Jurkat, Clone E6-1 (cell line): ENCODE measurements around the gene SLC45A3.
"Not testable (repeated sequence)": the region's sequence is repeated elsewhere in the genome, so short reads cannot be mapped to it uniquely, and the experiment has no call there.

Experiments
- DNase-seq: peaks from one replicate; pipeline ENCODE4 v3.0.0-alpha.2; 2011; ENCODE audit warnings: low read depth, low spot score
- H3K4me3 ChIP-seq: 2 replicates; pipeline ENCODE4 v1.5.1; 2011; ENCODE audit warnings: mild to moderate bottlenecking, low read length, control low read depth, moderate library complexity

Gene SLC45A3

DNA sequence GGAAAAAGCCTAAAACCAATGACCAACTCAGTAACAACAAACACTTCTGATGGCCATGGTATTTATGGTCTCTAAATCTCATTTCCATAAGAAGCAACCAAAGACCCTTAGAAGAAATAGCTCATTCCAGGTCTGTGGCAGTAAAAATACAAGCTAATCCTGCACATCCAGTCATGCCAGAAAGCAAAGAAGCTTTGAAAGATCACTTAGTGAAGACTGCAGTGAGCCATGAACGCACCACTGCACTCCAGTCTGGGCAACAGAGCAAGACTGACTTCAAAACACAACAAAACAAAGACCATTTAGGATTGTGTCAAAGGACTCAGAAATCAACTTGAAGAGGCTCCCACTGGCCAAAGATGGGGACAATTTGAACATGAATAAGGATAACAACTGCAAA, 30.1 kb downstream of the SLC45A3 start:
- no peak for DNase-seq
- no peak overlapping the region for H3K4me3 ChIP-seq

DNA sequence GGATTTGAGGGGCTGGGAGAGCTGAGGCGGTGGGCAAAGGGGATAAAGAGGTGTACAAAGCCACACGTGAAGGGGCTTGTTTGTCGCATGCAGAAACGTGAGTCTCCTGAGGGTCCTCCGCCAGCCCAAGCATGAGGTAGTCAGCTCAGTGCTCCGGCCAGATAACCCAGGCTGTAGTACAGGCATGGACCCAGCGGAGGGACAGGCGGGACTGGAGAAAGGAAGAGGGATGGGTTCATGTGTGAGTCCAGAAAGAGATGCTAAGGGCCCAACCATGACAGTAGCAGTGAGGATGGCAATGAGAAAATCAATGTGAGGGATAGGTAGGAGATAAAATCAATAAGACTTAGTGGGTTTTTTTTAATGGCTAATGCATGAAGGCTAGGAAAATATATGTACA, 34.8 kb downstream of the SLC45A3 start:
- H3K4me3 ChIP-seq, result no peak overlapping the region
- no peak for DNase-seq

DNA sequence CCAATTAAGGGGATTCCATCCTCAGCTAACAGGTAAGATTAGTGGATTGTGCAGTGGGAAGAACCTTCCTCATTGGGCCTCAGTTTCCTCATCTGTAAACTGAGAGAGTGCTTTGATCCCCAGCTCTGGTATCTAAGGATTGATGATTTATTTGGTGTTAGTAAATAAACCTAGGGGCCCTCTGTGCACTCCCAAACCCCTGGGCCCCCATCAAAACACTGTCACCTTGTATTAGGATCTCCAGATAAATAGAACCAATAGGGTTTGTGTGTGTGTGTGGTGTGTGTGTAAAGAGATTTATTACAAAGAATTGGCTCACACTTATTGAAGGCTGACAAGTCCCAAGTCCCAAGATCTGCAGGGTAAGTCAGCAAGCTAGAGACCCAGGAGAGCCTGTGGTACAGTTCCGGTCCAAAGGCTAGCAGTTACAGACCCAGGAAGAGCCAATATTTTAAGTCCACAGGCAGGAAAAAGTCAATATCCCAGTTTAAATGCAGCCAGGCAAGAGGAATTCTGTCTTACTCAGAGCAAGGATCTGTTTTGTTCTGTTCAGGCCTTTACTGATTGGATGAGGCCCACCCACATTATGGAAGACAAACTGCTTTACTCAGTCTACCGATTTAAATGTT, 37.5 kb downstream of the SLC45A3 start:
- no peak overlapping the region for H3K4me3 ChIP-seq
- DNase-seq, result no peak

GRCh38 chr1:205639567-205639966, 40.7 kb downstream of the SLC45A3 start:
- no peak for DNase-seq
- no peak overlapping the region for H3K4me3 ChIP-seq

DNA sequence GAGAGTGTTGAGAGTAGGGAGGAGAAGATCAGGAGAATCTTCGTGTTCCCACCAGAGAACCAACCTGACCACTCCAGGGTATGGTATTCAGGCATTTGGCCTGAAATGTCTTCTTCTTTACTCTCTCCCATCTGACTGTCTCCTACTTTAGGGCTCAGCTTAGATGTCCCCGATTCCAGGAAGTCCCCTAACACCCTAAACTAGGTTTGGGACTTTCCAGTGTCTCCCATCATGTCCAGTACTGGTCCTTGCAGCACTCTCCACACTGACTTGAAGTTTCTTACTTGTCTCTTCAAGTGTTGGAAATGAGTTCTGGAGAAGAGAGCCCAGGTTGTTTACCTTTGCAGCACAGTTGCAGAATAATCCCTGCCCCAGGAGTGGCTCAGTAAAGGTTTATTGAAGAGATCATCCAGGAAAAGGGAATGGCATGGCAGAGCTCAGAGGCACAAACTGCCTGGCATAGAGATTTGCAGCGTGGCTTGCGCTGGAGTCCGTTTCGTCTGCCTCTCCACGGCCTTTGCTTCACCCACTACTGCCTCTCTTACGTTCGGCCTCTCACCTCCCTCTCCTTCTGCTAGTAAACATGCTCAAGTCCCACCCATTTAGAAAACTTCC, 42.3 kb downstream of the SLC45A3 start:
- no peak overlapping the region for H3K4me3 ChIP-seq
- no peak for DNase-seq

- H3K4me3 ChIP-seq, result no peak overlapping the region
- DNase-seq, result no peak
Observed at GRCh38 chr1:205636732-205637131, 43.6 kb downstream of the SLC45A3 start.

DNA sequence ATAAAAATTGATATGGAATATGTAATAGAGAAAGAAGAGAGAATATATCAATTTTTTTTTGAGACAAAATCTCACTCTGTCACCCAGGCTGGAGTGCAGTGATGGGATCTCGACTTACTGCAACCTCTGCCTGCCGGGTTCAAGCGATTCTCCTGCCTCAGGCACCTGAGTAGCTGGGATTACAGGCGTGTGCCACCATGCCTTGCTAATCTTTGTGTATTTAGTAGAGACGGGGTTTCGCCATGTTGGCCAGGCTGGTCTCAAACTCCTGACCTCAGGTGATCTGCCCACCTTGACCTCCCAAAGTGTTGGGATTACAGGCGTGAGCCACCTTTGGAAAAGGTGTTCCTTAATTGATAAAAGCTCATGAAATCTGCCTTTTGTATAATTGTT, 44.2 kb downstream of the SLC45A3 start:
- not testable (repeated sequence) for DNase-seq, H3K4me3 ChIP-seq

GRCh38 chr1:205633421-205633976, 46.8 kb downstream of the SLC45A3 start:
- DNase-seq, result no peak
- H3K4me3 ChIP-seq, result no peak overlapping the region

GRCh38 chr1:205632669-205633169, 47.6 kb downstream of the SLC45A3 start:
- no peak for DNase-seq
- H3K4me3 ChIP-seq, result peak overlapping the region; percentile 77

- DNase-seq, result peak; percentile 97
- peak within 1 kb of the TSS; percentile 77 for H3K4me3 ChIP-seq
Observed at GRCh38 chr1:205631768-205632668, 48.3 kb downstream of the SLC45A3 start, which contains the start of gene ELK4. Gene ELK4, minus strand, starts transcription at chr1:205632011. Its CDS starts 8,129 bp downstream, at chr1:205623882.

DNA sequence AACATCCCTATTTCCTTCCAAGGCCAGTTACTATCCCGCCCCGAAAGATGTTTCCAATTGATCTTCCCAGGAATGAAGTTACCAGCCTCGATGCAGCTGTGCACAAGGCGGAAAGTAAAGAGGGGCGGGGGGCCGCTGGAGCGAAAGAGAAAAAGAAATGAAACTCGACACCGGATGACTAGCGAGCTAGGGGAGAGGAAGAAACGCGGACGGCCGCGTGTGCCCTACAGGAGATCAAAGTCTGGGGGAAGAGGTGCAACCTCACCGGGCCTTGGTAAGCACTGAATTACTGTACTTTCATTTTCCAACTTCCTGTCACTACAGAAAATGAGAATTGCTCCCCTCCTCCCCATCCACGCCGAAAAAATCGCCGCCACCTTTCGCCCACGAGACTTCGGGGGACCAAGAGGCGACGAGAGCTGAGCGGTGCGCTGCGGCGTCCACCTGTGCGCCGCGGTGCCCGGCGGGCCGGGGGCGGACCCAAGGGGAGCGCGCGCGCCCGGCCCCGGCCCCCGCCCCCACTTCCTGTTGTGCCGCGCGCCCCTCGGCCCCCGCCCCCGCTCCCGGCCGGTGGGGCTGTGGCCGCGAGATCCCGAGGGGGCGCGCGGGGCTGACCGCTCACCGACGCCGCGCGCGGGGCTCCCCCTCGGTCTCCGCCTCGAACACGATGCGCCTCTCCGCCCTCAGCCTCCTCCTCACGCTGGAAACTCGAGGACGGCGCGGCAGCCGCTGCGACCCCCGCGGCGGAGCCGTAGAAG, 49.1 kb downstream of the SLC45A3 start:
- peak; percentile 91 for DNase-seq
- peak overlapping the region; percentile 77 for H3K4me3 ChIP-seq

- no peak for DNase-seq
- H3K4me3 ChIP-seq, result peak overlapping the region; percentile 77
Observed at GRCh38 chr1:205630651-205631009, 49.7 kb downstream of the SLC45A3 start.

DNA sequence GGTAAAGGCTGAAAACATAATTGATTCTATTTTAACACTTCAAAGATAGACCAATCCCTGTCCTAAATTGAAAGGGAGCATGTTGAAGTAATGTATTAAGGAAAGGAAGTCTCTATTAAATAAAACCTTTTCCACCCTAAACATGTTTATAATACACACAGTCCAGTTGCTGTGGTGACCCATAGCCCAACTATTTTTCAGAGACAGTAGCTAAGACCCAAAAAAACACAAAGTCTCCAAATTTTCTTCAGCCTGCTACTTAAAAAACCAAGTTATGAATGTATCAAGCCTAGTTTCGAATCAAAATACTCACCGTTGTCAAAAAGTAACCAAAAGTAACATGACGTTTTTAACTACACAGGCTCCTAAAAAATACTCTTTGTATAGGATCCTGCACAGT, 50.1 kb downstream of the SLC45A3 start:
- DNase-seq, result no peak
- peak overlapping the region; percentile 77 for H3K4me3 ChIP-seq

GRCh38 chr1:205629751-205630150, 50.6 kb downstream of the SLC45A3 start:
- H3K4me3 ChIP-seq, result peak overlapping the region; percentile 77; the same call in 1 of the 2 replicates
- no peak for DNase-seq

DNA sequence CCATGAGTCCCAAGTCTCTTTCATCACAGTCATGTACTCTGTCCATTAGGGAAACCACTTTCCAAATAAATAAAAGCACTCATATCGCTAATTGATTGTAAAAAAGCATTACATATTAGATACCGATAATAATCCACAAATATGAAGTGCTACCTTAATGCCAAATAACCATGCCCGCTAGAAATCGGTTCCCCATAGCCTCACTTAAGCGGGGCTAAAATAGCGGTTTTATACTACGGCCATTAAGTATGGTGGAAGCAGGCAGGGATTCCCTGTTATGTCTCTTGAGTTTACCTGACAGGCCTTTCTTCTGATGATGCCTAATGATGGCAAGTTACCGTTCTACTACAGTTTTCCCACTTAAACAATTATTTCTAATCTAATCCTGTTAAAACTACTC, 52.4 kb downstream of the SLC45A3 start:
- H3K4me3 ChIP-seq, result no peak overlapping the region
- no peak for DNase-seq

DNA sequence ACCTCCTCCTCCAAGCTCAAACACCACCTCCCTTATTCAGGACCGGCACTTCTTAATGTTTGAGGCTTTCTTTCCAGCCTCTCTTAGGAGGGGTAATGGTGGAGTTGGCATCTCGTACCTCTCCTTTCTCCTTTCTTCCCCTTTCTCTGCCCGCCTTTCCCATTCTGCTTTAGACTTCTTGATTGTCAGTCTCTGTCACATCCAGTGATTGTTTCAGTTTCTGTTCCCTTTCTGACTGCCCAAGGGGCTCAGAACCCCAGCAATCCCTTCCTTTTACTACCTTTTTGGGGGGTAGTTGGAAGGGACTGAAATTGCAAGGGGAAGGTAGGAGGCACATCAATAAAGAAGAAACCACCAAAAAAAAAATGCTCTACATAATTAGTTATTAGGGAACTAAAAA, 54.1 kb downstream of the SLC45A3 start:
- no peak for DNase-seq
- H3K4me3 ChIP-seq, result no peak overlapping the region

DNA sequence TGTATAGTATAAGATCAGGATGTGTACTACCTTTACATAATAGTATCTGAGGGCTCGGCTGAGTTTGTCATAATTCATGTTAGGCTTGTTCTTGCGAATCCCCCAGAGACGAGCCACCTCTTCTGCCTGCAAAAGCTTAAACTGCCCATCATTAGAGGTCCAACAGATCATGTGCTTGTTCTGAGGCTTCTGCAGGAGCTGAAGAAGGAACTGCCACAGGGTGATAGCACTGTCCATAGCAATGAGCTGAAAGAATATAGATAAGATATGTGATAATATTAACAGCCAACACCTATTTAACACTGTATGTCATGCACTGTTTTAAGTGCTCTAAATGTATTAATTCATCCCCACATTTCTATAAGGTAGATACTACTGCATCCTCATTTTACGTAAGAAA, 56.7 kb downstream of the SLC45A3 start:
- no peak overlapping the region for H3K4me3 ChIP-seq
- DNase-seq, result no peak

GRCh38 chr1:205620269-205620668, 60.0 kb downstream of the SLC45A3 start:
- no peak for DNase-seq
- no peak overlapping the region for H3K4me3 ChIP-seq

GRCh38 chr1:205619376-205619775, 60.9 kb downstream of the SLC45A3 start:
- H3K4me3 ChIP-seq, result no peak overlapping the region
- DNase-seq, result no peak
